GM23338 (cell line): ENCODE measurements around the gene RPS6KA5. TPM values are rescaled to one million over a fixed set of nuclear protein-coding genes. Genes with fewer than 3 reads are reported as not detected.

Experiments
- ATAC-seq: fragments of 200-7000 bp; cut with Tn5 transposase; 3 replicates; pipeline ENCODE4 v1.9.1; 2020
- DNase-seq: peaks from one replicate; pipeline ENCODE4 v3.0.0-alpha.2; 2015; ENCODE audit warnings: low spot score
- H2AFZ ChIP-seq: fragments of 200-600 bp; sonication (generic); 2 replicates; pipeline ENCODE4 v1.8.0; 2016; ENCODE audit warnings: antibody characterized with exemption, mild to moderate bottlenecking, moderate library complexity
- H3F3A ChIP-seq: fragments of 200-600 bp; sonication (generic); replicated peaks from 2 replicates; pipeline ENCODE4 v1.8.0; 2017; ENCODE audit warnings: antibody characterized with exemption, mixed run types, low read depth
- H3K27ac ChIP-seq: fragments of 200-600 bp; sonication (generic); 2 replicates; pipeline ENCODE4 v1.6.1; 2016; ENCODE audit warnings: low read depth
- H3K27me3 ChIP-seq: fragments of 200-600 bp; sonication (generic); 2 replicates; pipeline ENCODE4 v1.8.0; 2016; ENCODE audit warnings: mild to moderate bottlenecking, mixed run types, moderate library complexity; ENCODE audit not compliant: insufficient read depth
- H3K36me3 ChIP-seq: fragments of 200-600 bp; sonication (generic); 2 replicates; pipeline ENCODE4 v1.8.0; 2016; ENCODE audit warnings: mild to moderate bottlenecking; ENCODE audit not compliant: insufficient read depth
- H3K4me1 ChIP-seq: fragments of 200-600 bp; sonication (generic); 2 replicates; pipeline ENCODE4 v1.8.0; 2016; ENCODE audit warnings: mild to moderate bottlenecking, moderate library complexity; ENCODE audit not compliant: insufficient read depth
- H3K4me2 ChIP-seq: fragments of 200-600 bp; sonication (generic); 2 replicates; pipeline ENCODE4 v1.7.1; 2017; ENCODE audit warnings: mixed run types
- H3K4me3 ChIP-seq: fragments of 200-600 bp; sonication (generic); 2 replicates; pipeline ENCODE4 v1.6.1; 2016; ENCODE audit warnings: mixed run types
- H3K79me2 ChIP-seq: fragments of 200-600 bp; sonication (generic); replicated peaks from 2 replicates; pipeline ENCODE4 v1.8.0; 2017; ENCODE audit warnings: mild to moderate bottlenecking; ENCODE audit not compliant: insufficient read depth
- H3K9me2 ChIP-seq: fragments of 200-600 bp; sonication (generic); 2 replicates; pipeline ENCODE4 v1.8.0; 2017; ENCODE audit not compliant: insufficient read depth
- H4K20me1 ChIP-seq: fragments of 200-600 bp; sonication (generic); replicated peaks from 2 replicates; pipeline ENCODE4 v1.8.0; 2017; ENCODE audit warnings: mild to moderate bottlenecking; ENCODE audit not compliant: insufficient read depth
- H3K27ac Mint-ChIP-seq: 2 replicates; pipeline ENCODE4 v1.8.0; 2020; ENCODE audit warnings: inconsistent platforms, mild to moderate bottlenecking, moderate library complexity, mixed read lengths
- H3K27me3 Mint-ChIP-seq: 3 replicates; pipeline ENCODE4 v1.8.0; 2022; ENCODE audit warnings: low read depth, mild to moderate bottlenecking, moderate library complexity, mixed read lengths, inconsistent platforms; ENCODE audit not compliant: insufficient read depth, poor library complexity
- H3K36me3 Mint-ChIP-seq: 3 replicates; pipeline ENCODE4 v1.8.0; 2021; ENCODE audit warnings: low read depth, mild to moderate bottlenecking, inconsistent platforms, moderate library complexity, mixed read lengths
- H3K4me1 Mint-ChIP-seq: 3 replicates; pipeline ENCODE4 v1.8.0; 2020; ENCODE audit warnings: mild to moderate bottlenecking, inconsistent platforms, mixed read lengths
- H3K4me3 Mint-ChIP-seq: 3 replicates; pipeline ENCODE4 v1.8.0; 2021; ENCODE audit warnings: moderate library complexity, mild to moderate bottlenecking, inconsistent platforms, mixed read lengths
- H3K9me3 Mint-ChIP-seq: 3 replicates; pipeline ENCODE4 v1.8.0; 2020; ENCODE audit warnings: moderate library complexity, mild to moderate bottlenecking, inconsistent platforms, mixed read lengths
- CREB1 ChIP-seq: fragments of 250-450 bp; sonication (Bioruptor Pico); IDR thresholded peaks from 2 replicates; pipeline ENCODE4 v1.5.0; 2020; ENCODE audit warnings: low read depth, mild to moderate bottlenecking, moderate library complexity
- EZH2 ChIP-seq: fragments of 200-600 bp; sonication (generic); IDR thresholded peaks from one replicate; pipeline ENCODE4 v1.8.0; 2017; ENCODE audit warnings: antibody characterized with exemption, mild to moderate bottlenecking, low read depth; ENCODE audit not compliant: unreplicated experiment
- EZH2phosphoT487 ChIP-seq: fragments of 200-600 bp; sonication (generic); IDR thresholded peaks from one replicate; pipeline ENCODE4 v1.8.1; 2018; ENCODE audit warnings: antibody characterized with exemption; ENCODE audit not compliant: unreplicated experiment
- JUNB ChIP-seq: IDR thresholded peaks from one replicate; pipeline ENCODE4 v1.6.1; 2016; ENCODE audit warnings: antibody characterized with exemption; ENCODE audit not compliant: unreplicated experiment
- NANOG ChIP-seq: IDR thresholded peaks from 2 replicates; pipeline ENCODE4 v1.6.1; 2016; ENCODE audit warnings: antibody characterized with exemption, borderline replicate concordance
- POLR2AphosphoS5 ChIP-seq: IDR thresholded peaks from 2 replicates; pipeline ENCODE4 v1.6.1; 2016; ENCODE audit warnings: antibody characterized with exemption, low read depth
- STAT1 ChIP-seq: IDR thresholded peaks from one replicate; pipeline ENCODE4 v1.6.1; 2016; ENCODE audit warnings: antibody characterized with exemption; ENCODE audit not compliant: unreplicated experiment
- ZNF114 ChIP-seq: fragments of 250-450 bp; sonication (Bioruptor Pico); IDR thresholded peaks from 2 replicates; pipeline ENCODE4 v1.5.0; 2020; ENCODE audit warnings: mild to moderate bottlenecking, moderate library complexity
- ZNF331 ChIP-seq: fragments of 250-450 bp; sonication (Bioruptor Pico); IDR thresholded peaks from 2 replicates; pipeline ENCODE4 v1.5.0; 2020; ENCODE audit warnings: low read depth, mild to moderate bottlenecking, moderate library complexity
- polyA plus RNA-seq: library from polyadenylated mRNA; unstranded; fragments of >200 nt; fragmentation: Nextera tagmentation; extraction: Ambion mirVana; gene quantifications from 2 replicates; pipeline ENCODE4 v1.2.1, GENCODE V29; 2016
- total RNA-seq: library from RNA; depleted of rRNA; stranded (reverse); fragments of >200 nt; shearing (Covaris generic); gene quantifications from 2 replicates; pipeline ENCODE4 v1.2.3, GENCODE V29; 2014
- TF ChIP-seq, protein P1 (sequence below): fragments of 250-450 bp; sonication (Bioruptor Pico); IDR thresholded peaks from 2 replicates; pipeline ENCODE4 v1.5.0; 2020; ENCODE audit warnings: mild to moderate bottlenecking, moderate library complexity
- TF ChIP-seq, protein P2 (sequence below), 2 experiments: fragments of 200-600 bp in 1 of 2; sonication (generic) in 1 of 2; conservative IDR thresholded peaks; 2 replicates each; pipeline versions ENCODE4 v1.5.1 to v1.6.1; 2016 to 2017; ENCODE audit warnings: antibody characterized with exemption in 2 of 2, low read depth in 2 of 2, mild to moderate bottlenecking in 2 of 2, moderate library complexity in 1 of 2
- TF ChIP-seq, protein P3 (sequence below): IDR thresholded peaks from one replicate; pipeline ENCODE4 v1.6.1; 2018; ENCODE audit warnings: antibody characterized with exemption; ENCODE audit not compliant: unreplicated experiment
- TF ChIP-seq, protein P4 (sequence below): IDR thresholded peaks from 2 replicates; pipeline ENCODE4 v1.6.1; 2016; ENCODE audit warnings: antibody characterized with exemption

RPS6KA5 gene
- total and polyA plus RNA-seq, 2 experiments from 2014 or later = 2.1 to 2.4 TPM

DNA sequence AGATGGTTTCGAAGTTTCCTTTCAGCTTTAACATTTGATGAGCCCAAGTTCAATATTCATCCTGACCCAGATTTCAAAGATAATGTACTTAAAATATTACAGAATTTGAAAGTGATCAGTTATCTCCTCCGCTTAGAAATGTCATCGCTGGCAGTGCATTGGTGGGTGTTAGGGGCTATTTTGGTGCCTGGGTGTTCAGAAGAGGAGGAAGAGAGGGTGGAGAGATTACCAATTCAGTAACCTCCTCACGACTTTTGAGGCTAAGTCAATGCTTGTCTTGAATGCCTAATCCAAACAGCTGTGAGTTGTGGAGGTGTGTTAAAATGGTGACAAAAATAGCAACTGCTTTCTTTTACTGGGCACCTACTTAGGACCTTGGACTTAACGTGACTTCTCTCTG, 39.7 kb upstream of the RPS6KA5 start:
- Mint-ChIP-seq H3K27ac (no peak overlapping the region), H3K4me1 (peaks cover 4% of the 10 kb centered on the region)
- no peak for ATAC-seq

More for the DNA sequence above, 39.7 kb upstream of the RPS6KA5 start:
- no peaks in the 10 kb centered on the region for H3K4me1 ChIP-seq
- Mint-ChIP-seq H3K9me3 (no peaks in the 10 kb centered on the region), H3K27me3 (peaks cover 3% of the 10 kb centered on the region), H3K4me3 (no peak overlapping the region), H3K36me3 (no peaks in the 10 kb centered on the region)
- H3F3A ChIP-seq = no peaks in the 10 kb centered on the region
- no peaks in the 10 kb centered on the region for H3K36me3 ChIP-seq
- H4K20me1 ChIP-seq = no peaks in the 10 kb centered on the region
- H3K79me2 ChIP-seq = no peaks in the 10 kb centered on the region
- no peak overlapping the region for H3K4me3 ChIP-seq
- no peaks in the 10 kb centered on the region for H3K27me3 ChIP-seq
- DNase-seq = no peak
- no peak overlapping the region for H2AFZ ChIP-seq
- no peak overlapping the region for H3K4me2 ChIP-seq
- no peak overlapping the region for H3K27ac ChIP-seq
- no peaks in the 10 kb centered on the region; the same call in 1 of the 2 replicates for H3K9me2 ChIP-seq
- TF ChIP-seq, protein P1, sequence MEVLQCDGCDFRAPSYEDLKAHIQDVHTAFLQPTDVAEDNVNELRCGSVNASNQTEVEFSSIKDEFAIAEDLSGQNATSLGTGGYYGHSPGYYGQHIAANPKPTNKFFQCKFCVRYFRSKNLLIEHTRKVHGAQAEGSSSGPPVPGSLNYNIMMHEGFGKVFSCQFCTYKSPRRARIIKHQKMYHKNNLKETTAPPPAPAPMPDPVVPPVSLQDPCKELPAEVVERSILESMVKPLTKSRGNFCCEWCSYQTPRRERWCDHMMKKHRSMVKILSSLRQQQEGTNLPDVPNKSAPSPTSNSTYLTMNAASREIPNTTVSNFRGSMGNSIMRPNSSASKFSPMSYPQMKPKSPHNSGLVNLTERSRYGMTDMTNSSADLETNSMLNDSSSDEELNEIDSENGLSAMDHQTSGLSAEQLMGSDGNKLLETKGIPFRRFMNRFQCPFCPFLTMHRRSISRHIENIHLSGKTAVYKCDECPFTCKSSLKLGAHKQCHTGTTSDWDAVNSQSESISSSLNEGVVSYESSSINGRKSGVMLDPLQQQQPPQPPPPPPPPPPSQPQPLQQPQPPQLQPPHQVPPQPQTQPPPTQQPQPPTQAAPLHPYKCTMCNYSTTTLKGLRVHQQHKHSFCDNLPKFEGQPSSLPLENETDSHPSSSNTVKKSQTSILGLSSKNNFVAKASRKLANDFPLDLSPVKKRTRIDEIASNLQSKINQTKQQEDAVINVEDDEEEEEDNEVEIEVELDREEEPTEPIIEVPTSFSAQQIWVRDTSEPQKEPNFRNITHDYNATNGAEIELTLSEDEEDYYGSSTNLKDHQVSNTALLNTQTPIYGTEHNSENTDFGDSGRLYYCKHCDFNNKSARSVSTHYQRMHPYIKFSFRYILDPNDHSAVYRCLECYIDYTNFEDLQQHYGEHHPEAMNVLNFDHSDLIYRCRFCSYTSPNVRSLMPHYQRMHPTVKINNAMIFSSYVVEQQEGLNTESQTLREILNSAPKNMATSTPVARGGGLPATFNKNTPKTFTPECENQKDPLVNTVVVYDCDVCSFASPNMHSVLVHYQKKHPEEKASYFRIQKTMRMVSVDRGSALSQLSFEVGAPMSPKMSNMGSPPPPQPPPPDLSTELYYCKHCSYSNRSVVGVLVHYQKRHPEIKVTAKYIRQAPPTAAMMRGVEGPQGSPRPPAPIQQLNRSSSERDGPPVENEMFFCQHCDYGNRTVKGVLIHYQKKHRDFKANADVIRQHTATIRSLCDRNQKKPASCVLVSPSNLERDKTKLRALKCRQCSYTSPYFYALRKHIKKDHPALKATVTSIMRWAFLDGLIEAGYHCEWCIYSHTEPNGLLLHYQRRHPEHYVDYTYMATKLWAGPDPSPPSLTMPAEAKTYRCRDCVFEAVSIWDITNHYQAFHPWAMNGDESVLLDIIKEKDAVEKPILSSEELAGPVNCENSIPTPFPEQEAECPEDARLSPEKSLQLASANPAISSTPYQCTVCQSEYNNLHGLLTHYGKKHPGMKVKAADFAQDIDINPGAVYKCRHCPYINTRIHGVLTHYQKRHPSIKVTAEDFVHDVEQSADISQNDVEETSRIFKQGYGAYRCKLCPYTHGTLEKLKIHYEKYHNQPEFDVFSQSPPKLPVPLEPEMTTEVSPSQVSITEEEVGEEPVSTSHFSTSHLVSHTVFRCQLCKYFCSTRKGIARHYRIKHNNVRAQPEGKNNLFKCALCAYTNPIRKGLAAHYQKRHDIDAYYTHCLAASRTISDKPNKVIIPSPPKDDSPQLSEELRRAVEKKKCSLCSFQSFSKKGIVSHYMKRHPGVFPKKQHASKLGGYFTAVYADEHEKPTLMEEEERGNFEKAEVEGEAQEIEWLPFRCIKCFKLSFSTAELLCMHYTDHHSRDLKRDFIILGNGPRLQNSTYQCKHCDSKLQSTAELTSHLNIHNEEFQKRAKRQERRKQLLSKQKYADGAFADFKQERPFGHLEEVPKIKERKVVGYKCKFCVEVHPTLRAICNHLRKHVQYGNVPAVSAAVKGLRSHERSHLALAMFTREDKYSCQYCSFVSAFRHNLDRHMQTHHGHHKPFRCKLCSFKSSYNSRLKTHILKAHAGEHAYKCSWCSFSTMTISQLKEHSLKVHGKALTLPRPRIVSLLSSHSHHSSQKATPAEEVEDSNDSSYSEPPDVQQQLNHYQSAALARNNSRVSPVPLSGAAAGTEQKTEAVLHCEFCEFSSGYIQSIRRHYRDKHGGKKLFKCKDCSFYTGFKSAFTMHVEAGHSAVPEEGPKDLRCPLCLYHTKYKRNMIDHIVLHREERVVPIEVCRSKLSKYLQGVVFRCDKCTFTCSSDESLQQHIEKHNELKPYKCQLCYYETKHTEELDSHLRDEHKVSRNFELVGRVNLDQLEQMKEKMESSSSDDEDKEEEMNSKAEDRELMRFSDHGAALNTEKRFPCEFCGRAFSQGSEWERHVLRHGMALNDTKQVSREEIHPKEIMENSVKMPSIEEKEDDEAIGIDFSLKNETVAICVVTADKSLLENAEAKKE = no peak
- TF ChIP-seq, protein P2, sequence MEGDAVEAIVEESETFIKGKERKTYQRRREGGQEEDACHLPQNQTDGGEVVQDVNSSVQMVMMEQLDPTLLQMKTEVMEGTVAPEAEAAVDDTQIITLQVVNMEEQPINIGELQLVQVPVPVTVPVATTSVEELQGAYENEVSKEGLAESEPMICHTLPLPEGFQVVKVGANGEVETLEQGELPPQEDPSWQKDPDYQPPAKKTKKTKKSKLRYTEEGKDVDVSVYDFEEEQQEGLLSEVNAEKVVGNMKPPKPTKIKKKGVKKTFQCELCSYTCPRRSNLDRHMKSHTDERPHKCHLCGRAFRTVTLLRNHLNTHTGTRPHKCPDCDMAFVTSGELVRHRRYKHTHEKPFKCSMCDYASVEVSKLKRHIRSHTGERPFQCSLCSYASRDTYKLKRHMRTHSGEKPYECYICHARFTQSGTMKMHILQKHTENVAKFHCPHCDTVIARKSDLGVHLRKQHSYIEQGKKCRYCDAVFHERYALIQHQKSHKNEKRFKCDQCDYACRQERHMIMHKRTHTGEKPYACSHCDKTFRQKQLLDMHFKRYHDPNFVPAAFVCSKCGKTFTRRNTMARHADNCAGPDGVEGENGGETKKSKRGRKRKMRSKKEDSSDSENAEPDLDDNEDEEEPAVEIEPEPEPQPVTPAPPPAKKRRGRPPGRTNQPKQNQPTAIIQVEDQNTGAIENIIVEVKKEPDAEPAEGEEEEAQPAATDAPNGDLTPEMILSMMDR (conservative IDR thresholded peaks at IDR 0.05; ENCODE audit: low read depth in 2 of 2) = no peak
- no peak for TF ChIP-seq ZNF331 (CRISPR knock-in tag)
- no peak for TF ChIP-seq POLR2AphosphoS5
- TF ChIP-seq CREB1 (CRISPR knock-in tag) = no peak
- no peak for TF ChIP-seq ZNF114 (CRISPR knock-in tag)
- TF ChIP-seq STAT1 = no peak
- TF ChIP-seq JUNB = no peak
- TF ChIP-seq NANOG = no peak
- TF ChIP-seq, protein P3, sequence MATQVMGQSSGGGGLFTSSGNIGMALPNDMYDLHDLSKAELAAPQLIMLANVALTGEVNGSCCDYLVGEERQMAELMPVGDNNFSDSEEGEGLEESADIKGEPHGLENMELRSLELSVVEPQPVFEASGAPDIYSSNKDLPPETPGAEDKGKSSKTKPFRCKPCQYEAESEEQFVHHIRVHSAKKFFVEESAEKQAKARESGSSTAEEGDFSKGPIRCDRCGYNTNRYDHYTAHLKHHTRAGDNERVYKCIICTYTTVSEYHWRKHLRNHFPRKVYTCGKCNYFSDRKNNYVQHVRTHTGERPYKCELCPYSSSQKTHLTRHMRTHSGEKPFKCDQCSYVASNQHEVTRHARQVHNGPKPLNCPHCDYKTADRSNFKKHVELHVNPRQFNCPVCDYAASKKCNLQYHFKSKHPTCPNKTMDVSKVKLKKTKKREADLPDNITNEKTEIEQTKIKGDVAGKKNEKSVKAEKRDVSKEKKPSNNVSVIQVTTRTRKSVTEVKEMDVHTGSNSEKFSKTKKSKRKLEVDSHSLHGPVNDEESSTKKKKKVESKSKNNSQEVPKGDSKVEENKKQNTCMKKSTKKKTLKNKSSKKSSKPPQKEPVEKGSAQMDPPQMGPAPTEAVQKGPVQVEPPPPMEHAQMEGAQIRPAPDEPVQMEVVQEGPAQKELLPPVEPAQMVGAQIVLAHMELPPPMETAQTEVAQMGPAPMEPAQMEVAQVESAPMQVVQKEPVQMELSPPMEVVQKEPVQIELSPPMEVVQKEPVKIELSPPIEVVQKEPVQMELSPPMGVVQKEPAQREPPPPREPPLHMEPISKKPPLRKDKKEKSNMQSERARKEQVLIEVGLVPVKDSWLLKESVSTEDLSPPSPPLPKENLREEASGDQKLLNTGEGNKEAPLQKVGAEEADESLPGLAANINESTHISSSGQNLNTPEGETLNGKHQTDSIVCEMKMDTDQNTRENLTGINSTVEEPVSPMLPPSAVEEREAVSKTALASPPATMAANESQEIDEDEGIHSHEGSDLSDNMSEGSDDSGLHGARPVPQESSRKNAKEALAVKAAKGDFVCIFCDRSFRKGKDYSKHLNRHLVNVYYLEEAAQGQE = no peak
- no peak for TF ChIP-seq EZH2
- TF ChIP-seq, protein P4, sequence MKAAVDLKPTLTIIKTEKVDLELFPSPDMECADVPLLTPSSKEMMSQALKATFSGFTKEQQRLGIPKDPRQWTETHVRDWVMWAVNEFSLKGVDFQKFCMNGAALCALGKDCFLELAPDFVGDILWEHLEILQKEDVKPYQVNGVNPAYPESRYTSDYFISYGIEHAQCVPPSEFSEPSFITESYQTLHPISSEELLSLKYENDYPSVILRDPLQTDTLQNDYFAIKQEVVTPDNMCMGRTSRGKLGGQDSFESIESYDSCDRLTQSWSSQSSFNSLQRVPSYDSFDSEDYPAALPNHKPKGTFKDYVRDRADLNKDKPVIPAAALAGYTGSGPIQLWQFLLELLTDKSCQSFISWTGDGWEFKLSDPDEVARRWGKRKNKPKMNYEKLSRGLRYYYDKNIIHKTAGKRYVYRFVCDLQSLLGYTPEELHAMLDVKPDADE = no peak
- TF ChIP-seq EZH2phosphoT487 = no peak
